Measurements from ENCODE around the gene NUDT12.

Gene NUDT12

DNA sequence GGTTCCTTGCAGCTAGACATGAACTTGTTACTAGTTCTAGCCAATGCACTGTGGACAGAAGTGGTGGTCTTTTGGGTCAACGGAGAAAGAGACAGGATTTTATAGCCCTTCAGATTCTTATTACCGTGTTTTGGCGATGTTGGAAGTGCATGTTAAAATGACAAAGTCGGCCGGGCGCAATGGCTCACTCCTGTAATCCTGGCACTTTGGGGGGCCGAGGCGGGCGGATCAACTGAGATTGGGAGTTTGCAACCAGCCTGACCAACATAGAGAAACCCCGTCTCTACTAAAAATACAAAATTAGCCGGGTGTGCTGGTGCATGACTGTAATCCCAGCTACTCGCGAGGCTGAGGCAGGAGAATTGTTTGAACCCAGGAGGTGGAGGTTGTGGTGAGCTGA is 9.1 kb upstream of the NUDT12 start:
- Histone ChIP-seq H3K4me3 (no peak overlapping the region), H3K27ac (no peak overlapping the region)
- TF ChIP-seq, protein P1, sequence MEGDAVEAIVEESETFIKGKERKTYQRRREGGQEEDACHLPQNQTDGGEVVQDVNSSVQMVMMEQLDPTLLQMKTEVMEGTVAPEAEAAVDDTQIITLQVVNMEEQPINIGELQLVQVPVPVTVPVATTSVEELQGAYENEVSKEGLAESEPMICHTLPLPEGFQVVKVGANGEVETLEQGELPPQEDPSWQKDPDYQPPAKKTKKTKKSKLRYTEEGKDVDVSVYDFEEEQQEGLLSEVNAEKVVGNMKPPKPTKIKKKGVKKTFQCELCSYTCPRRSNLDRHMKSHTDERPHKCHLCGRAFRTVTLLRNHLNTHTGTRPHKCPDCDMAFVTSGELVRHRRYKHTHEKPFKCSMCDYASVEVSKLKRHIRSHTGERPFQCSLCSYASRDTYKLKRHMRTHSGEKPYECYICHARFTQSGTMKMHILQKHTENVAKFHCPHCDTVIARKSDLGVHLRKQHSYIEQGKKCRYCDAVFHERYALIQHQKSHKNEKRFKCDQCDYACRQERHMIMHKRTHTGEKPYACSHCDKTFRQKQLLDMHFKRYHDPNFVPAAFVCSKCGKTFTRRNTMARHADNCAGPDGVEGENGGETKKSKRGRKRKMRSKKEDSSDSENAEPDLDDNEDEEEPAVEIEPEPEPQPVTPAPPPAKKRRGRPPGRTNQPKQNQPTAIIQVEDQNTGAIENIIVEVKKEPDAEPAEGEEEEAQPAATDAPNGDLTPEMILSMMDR (IDR thresholded peaks at IDR 0.05) = no peak
- DNase-seq (ENCODE audit: low spot score) = no peak

DNA sequence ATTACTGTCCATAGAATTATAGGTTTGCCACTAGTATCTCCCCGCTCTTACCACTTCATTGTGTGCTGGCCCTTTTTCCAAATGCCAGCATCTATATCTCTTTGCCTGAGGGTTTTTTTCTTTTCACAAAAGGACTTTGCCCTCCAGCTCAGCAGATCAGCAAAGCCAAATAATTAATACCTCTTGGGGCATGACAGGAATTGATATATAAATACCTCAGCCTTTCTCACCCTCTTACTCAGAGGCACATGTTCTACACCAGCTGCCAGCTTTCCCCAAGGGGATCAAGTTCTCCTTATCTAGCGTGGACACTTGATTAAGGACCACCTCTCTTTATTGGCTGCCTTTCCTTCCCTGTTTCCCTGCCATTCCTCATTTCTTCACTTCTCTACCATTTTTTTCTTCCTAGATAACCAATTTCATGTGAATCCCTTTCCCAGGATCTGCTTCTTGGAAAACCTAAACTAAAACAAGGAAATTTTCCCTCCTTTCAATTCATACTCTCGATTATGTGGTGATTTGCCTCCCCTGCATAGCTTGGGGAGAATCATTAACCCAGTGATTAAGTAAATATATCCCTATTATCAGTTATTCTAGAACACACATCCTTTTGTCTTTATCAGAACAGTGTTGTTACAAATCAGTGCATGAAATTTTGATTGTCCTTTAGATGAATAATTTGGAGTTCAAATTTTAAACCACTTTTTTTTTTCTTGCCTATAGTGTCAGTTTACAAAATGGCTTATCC is 6.9 kb upstream of the NUDT12 start:
- no peak for DNase-seq (ENCODE audit: low spot score)
- H3K27ac ChIP-seq = no peak overlapping the region
- TF ChIP-seq, protein P1 (IDR thresholded peaks at IDR 0.05) = no peak
- no peak overlapping the region for H3K4me3 ChIP-seq

DNA sequence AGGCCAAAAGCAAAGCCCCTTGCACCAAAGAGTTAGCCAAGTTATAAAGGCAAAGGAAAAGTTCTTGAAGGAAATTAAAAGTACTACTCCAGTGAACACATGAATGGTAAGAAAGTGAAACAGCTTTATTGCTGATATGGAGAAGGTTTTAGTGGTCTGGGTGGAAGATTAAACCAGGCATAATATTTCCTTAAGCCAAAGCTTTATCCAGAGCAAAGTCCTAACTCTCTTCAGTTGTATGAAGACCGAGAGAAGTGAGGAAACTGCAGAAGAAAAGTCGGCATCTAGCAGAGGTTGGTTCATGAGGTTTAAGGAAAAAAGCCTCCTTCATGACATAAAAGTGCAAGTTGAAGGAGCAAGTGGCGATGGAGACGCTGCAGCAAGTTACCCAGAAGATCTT is 3.1 kb upstream of the NUDT12 start:
- TF ChIP-seq, protein P1 (IDR thresholded peaks at IDR 0.05) = no peak
- no peak overlapping the region for H3K27ac ChIP-seq
- no peak for DNase-seq (ENCODE audit: low spot score)
- H3K4me3 ChIP-seq = no peak overlapping the region

DNA sequence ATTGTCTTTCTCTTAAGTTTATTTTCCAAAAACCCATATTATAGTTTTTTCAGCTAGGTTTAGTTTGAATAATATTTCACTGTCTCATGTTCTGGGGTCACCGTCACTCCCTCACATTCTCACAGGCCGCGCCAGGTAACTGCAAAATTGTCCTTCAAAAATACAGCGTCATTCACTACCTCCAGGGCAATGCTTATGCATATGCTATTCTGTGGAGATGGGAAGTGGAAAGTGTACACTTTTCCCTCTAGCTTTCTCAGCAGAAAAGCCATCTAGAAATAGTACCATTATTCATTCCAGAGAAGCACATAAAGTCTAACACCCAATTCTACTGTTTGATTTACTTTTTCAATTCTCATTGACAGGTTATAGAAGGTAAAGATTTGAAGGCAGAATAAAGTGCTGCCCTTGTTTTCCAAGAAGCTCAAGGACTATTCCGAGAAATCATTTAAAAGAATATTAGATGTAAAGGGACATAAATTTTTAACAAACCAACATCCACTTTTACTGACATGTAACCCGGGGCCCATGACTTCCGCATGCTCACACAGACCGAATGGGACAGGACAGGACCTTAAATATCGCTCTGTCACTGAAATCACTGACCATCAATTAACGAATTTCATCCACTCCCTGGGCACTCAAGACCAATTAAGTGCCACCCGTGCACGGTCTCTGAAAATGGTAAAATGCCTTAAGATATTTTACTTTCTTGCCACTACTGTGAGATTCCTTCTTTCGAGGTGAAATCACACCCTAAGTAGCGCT is 720 bp downstream of the NUDT12 start:
- DNase-seq (ENCODE audit: low spot score) = no peak
- Histone ChIP-seq H3K27ac (peak overlapping the region; percentile 83 to 90), H3K4me3 (peak overlapping the region; percentile 78)
- TF ChIP-seq, protein P1 (IDR thresholded peaks at IDR 0.05) = no peak

DNA sequence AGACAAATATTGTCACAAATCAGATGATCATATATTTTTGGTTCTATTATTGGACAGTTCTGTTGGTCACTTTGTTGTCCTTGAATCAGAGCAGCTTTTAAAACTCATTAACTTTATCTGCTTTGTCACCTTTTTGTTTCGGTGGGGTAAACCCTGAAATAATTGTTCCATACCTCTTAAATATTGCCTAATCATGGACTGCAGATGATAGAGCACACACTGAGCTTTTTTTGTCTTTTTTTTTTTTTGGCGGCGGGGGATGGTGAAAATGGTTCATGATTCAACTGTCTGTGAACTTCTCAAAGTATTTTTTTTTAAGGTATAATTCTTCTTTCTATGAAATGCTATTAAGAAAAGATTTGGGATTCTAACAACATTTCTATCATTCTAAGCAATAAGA is 1.8 kb downstream of the NUDT12 start:
- Histone ChIP-seq H3K4me3 (no peak overlapping the region), H3K27ac (no peak overlapping the region)
- DNase-seq (ENCODE audit: low spot score) = no peak
- TF ChIP-seq, protein P1 (IDR thresholded peaks at IDR 0.05) = no peak

DNA sequence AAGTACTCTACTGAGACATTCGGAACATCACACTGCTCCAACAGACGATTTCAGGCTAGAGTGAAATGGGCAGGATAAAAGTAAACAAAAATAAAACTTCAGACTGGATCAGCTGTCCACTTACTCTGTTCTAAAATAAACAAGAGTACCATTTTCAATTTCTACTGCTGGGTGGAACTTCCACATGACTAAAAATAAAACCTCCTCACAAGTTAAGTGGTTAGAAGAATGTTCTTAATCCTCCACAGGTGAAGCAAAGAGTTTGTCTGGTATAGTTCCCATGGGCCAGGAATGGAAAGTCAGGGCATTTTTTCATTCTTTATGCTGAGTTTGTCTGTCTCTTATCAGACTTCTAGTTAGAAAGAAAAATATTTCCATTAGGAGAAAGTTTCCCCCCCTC is 15.7 kb downstream of the NUDT12 start:
- Histone ChIP-seq H3K4me3 (no peak overlapping the region), H3K27ac (no peak overlapping the region)
- TF ChIP-seq, protein P1 (IDR thresholded peaks at IDR 0.05) = no peak
- no peak for DNase-seq (ENCODE audit: low spot score)

DNA sequence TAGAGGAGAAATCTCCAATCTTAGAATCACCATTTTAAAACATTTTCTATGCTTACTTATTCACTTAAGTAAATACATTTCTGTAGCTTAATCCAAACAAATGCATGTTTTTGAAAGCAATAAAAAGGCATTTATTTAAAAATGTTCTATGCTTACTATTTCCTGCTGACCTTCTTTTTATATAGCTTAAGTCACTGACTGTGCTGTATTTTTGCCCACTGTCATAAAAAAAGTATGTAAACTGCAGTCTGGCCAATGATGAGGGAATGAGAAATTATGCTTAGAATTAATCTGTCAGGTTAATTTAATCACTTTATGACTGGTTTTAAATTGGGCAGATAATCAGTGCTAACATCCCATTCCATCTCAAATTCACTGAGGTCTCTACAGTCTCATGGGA is 20.1 kb downstream of the NUDT12 start:
- TF ChIP-seq, protein P1 (IDR thresholded peaks at IDR 0.05) = no peak
- DNase-seq (ENCODE audit: low spot score) = no peak
- Histone ChIP-seq H3K27ac (no peak overlapping the region), H3K4me3 (no peak overlapping the region)
